HL-60 (cell line): Measurements from ENCODE around the gene E2F2.

ENCODE experiments used
- GABPA ChIP-seq: IDR thresholded peaks from 2 replicates; pipeline ENCODE4 v1.6.1; 2012; ENCODE audit warnings: low read depth
- POLR2AphosphoS5 ChIP-seq: IDR thresholded peaks from 2 replicates; pipeline ENCODE4 v1.6.1; 2012; ENCODE audit warnings: low read depth
- TF ChIP-seq, protein P1 (sequence below): IDR thresholded peaks from one replicate; pipeline ENCODE4 v1.5.1; 2011; ENCODE audit warnings: low read length, control low read depth, inconsistent platforms; ENCODE audit not compliant: insufficient read depth
- TF ChIP-seq, protein P2 (sequence below): IDR thresholded peaks from 2 replicates; pipeline ENCODE4 v1.6.1; 2012; ENCODE audit warnings: low read depth; ENCODE audit not compliant: insufficient replicate concordance

DNA sequence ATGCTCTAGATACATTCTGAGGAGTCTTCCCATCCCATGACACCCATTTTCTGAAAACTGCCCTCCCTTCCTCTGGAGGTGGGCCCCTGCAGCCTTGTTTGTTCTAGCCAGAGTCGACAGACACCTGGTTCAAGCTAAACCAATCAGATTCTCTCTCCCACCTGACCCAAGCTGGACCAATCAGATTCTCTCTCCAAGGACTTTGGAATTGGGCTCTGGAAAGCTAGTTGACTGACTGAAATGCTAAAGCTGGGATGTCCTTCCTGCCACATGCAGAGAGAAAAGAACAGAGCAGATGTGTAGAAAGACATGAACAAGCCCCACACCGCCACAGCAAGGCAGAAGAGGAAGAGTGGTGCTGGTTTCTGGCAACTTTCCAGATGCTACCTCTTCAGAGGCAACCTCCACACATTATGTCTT is 71.7 kb downstream of the E2F2 start:
- TF ChIP-seq, protein P1, sequence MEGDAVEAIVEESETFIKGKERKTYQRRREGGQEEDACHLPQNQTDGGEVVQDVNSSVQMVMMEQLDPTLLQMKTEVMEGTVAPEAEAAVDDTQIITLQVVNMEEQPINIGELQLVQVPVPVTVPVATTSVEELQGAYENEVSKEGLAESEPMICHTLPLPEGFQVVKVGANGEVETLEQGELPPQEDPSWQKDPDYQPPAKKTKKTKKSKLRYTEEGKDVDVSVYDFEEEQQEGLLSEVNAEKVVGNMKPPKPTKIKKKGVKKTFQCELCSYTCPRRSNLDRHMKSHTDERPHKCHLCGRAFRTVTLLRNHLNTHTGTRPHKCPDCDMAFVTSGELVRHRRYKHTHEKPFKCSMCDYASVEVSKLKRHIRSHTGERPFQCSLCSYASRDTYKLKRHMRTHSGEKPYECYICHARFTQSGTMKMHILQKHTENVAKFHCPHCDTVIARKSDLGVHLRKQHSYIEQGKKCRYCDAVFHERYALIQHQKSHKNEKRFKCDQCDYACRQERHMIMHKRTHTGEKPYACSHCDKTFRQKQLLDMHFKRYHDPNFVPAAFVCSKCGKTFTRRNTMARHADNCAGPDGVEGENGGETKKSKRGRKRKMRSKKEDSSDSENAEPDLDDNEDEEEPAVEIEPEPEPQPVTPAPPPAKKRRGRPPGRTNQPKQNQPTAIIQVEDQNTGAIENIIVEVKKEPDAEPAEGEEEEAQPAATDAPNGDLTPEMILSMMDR = no peak
- TF ChIP-seq GABPA (no peak), POLR2AphosphoS5 (no peak)
- TF ChIP-seq, protein P2, sequence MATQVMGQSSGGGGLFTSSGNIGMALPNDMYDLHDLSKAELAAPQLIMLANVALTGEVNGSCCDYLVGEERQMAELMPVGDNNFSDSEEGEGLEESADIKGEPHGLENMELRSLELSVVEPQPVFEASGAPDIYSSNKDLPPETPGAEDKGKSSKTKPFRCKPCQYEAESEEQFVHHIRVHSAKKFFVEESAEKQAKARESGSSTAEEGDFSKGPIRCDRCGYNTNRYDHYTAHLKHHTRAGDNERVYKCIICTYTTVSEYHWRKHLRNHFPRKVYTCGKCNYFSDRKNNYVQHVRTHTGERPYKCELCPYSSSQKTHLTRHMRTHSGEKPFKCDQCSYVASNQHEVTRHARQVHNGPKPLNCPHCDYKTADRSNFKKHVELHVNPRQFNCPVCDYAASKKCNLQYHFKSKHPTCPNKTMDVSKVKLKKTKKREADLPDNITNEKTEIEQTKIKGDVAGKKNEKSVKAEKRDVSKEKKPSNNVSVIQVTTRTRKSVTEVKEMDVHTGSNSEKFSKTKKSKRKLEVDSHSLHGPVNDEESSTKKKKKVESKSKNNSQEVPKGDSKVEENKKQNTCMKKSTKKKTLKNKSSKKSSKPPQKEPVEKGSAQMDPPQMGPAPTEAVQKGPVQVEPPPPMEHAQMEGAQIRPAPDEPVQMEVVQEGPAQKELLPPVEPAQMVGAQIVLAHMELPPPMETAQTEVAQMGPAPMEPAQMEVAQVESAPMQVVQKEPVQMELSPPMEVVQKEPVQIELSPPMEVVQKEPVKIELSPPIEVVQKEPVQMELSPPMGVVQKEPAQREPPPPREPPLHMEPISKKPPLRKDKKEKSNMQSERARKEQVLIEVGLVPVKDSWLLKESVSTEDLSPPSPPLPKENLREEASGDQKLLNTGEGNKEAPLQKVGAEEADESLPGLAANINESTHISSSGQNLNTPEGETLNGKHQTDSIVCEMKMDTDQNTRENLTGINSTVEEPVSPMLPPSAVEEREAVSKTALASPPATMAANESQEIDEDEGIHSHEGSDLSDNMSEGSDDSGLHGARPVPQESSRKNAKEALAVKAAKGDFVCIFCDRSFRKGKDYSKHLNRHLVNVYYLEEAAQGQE = no peak
